Sigmoid colon (tissue), 7 donors: Measurements from ENCODE around the gene RASSF1. TPM values are rescaled to one million over a fixed set of nuclear protein-coding genes. Genes with fewer than 3 reads are reported as not detected.

Source experiments
- DNase-seq: peaks from one replicate; pipeline ENCODE4 v3.0.0-alpha.2; 2019
- H3K27ac ChIP-seq, 4 donors: fragments of 200-600 bp; sonication (generic); one replicate each; pipeline ENCODE4 v1.5.1; 2016 to 2019; ENCODE audit warnings: mild to moderate bottlenecking in 1 of 4
- H3K27me3 ChIP-seq, 3 donors: fragments of 200-600 bp; sonication (generic); one replicate each; pipeline ENCODE4 v1.5.1; 2019; ENCODE audit warnings: mild to moderate bottlenecking in 1 of 3
- H3K36me3 ChIP-seq, 4 donors: fragments of 200-600 bp; sonication (generic); one replicate each; pipeline ENCODE4 v1.5.1; 2016 to 2019
- H3K4me1 ChIP-seq, 4 donors: fragments of 200-600 bp; sonication (generic); one replicate each; pipeline ENCODE4 v1.5.1; 2017 to 2019
- H3K4me3 ChIP-seq, 4 donors: fragments of 200-600 bp; sonication (generic); one replicate each; pipeline ENCODE4 v1.5.1; 2017 to 2019; ENCODE audit warnings: mild to moderate bottlenecking in 2 of 4, moderate library complexity in 1 of 4
- H3K9me3 ChIP-seq, 4 donors: fragments of 200-600 bp in 3 of 4; sonication (generic) in 3 of 4; one replicate each; pipeline versions ENCODE4 v1.5.1 to v1.6.1; 2013 to 2019
- EP300 ChIP-seq, 4 donors: sonication (generic); formaldehyde crosslinking; IDR thresholded peaks; one replicate each; pipeline ENCODE4 v1.6.1; 2017; ENCODE audit warnings: antibody characterized with exemption in 4 of 4
- POLR2A ChIP-seq, 2 donors: fragments of 450-650 bp; IDR thresholded peaks; one replicate each; pipeline ENCODE4 v1.6.1; 2016; ENCODE audit warnings: antibody characterized with exemption in 2 of 2, mild to moderate bottlenecking in 2 of 2, moderate library complexity in 2 of 2
- POLR2AphosphoS5 ChIP-seq, 4 donors: sonication (generic); formaldehyde crosslinking; IDR thresholded peaks; one replicate each; pipeline ENCODE4 v1.6.1; 2017; ENCODE audit warnings: antibody characterized with exemption in 4 of 4
- WGBS, 2 donors: extraction: QIAGEN DNeasy Blood & Tissue Kit; methylation state at CpG; one replicate each; pipeline ENCODE4 v1.1.7; 2013; 5-methylcytosine and 5-hydroxymethylcytosine counted together
- intact Hi-C: fragments of 100-400 bp; cut with DNase I; formaldehyde crosslinking; loops from one replicate; pipeline ENCODE4 v1.15.1; 2023
- polyA plus RNA-seq, 3 donors: library from polyadenylated mRNA; stranded (reverse); fragments of 200-250 nt; gene quantifications; one replicate each; pipeline ENCODE4 v1.2.3, GENCODE V29; 2013
- total RNA-seq, 4 donors: library from RNA; depleted of rRNA; stranded (reverse); fragments of >200 nt; gene quantifications; one replicate each; pipeline ENCODE4 v1.1.0, GENCODE V29; 2016
- TF ChIP-seq, protein P1 (sequence below), 4 experiments: fragments of 450-650 bp in 3 of 4; fragments of 200-600 bp in 1 of 4; IDR thresholded peaks; one replicate each; pipeline ENCODE4 v1.5.1; 2016 to 2019; ENCODE audit warnings: antibody characterized with exemption in 4 of 4, mild to moderate bottlenecking in 3 of 4, moderate library complexity in 2 of 4
- donor health status: healthy with polysubstance abuse.
- donor health status: Bipolar disorder and iron deficiency.
- donor health status: healthy.

RASSF1 gene
- total and polyA plus RNA-seq, 7 donors, result 16.4 to 41.7 (median 27.7) TPM

GRCh38 chr3:50374363-50375257, 34.0 kb upstream of the RASSF1 start:
- H3K9me3 ChIP-seq, result no peaks in the 10 kb centered on the region
- 76 to 77% methylated on average over 22 of the region's 22 CpGs for WGBS, 2 donors

DNA sequence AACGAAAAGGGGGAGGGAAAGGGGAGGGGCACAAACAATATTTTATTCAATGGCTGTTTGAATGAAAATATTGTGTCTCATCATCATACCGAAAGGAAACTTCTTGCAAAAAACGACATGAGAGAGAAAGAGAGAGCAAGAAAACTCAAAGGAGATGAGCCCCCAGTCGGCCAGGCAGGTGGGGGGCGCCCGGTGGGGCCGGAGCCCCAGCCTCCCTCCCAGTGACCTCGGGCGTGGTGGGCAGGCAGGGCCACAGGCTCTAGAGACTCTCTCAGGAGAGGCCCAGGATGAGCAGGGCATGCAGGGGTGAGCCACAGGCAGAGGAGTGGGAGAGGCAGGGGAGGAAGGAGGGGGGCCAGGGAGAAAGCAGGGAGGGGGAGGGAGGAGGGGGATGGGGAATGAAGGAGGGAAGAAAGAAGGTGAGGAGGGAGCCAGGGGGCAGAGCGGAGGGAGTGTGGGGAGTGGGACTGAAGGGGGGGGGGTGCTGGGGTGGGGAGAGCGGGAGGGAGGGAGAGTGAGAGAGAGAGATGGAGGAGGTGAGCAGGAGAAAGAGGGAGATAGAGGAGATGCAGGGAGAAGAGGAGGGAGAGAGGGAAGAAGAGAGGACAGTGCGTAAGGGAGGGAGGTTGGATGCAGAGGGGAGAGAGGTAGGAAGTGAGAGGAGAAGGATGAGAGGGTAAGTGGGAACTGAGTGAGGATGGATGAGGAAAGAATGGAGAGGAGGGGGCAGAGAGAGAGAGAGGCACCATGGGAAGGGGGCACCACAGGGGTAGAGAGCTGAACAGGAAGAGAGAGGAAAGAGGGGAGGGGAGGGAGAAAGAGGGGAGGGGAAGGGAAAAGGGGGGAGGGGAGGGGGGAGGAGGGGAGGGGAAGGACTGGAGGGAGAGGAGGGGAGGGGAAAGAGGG, 32.8 kb upstream of the RASSF1 start:
- H3K4me3 ChIP-seq, result no peak overlapping the region
- no peaks in the 10 kb centered on the region for H3K36me3 ChIP-seq
- TF ChIP-seq, protein P1, sequence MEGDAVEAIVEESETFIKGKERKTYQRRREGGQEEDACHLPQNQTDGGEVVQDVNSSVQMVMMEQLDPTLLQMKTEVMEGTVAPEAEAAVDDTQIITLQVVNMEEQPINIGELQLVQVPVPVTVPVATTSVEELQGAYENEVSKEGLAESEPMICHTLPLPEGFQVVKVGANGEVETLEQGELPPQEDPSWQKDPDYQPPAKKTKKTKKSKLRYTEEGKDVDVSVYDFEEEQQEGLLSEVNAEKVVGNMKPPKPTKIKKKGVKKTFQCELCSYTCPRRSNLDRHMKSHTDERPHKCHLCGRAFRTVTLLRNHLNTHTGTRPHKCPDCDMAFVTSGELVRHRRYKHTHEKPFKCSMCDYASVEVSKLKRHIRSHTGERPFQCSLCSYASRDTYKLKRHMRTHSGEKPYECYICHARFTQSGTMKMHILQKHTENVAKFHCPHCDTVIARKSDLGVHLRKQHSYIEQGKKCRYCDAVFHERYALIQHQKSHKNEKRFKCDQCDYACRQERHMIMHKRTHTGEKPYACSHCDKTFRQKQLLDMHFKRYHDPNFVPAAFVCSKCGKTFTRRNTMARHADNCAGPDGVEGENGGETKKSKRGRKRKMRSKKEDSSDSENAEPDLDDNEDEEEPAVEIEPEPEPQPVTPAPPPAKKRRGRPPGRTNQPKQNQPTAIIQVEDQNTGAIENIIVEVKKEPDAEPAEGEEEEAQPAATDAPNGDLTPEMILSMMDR (IDR thresholded peaks at IDR 0.05), result no peak
- TF ChIP-seq EP300 (IDR thresholded peaks at IDR 0.05) (no peak), POLR2A (IDR thresholded peaks at IDR 0.05) (no peak), POLR2AphosphoS5 (IDR thresholded peaks at IDR 0.05) (no peak)
- H3K27me3 ChIP-seq, result peaks cover 0 to 42% (median 12%) of the 10 kb centered on the region in 3 donors
- intact Hi-C loops, result no loop called here
- H3K4me1 ChIP-seq, result no peaks in the 10 kb centered on the region
- no peaks in the 10 kb centered on the region for H3K9me3 ChIP-seq
- DNase-seq, result no peak
- no peak overlapping the region for H3K27ac ChIP-seq
- 61 to 64% methylated on average over 12 of the region's 12 CpGs for WGBS, 2 donors

More at GRCh38 chr3:50374363-50375257, 34.0 kb upstream of the RASSF1 start:
- Histone ChIP-seq H3K36me3 (no peaks in the 10 kb centered on the region), H3K27ac (no peak overlapping the region), H3K4me3 (no peak overlapping the region), H3K27me3 (peaks cover 0 to 33% (median 9%) of the 10 kb centered on the region in 3 donors), H3K4me1 (no peaks in the 10 kb centered on the region)
- DNase-seq, result no peak
- intact Hi-C loops, result no loop called here
- no peak for TF ChIP-seq POLR2A (IDR thresholded peaks at IDR 0.05)

DNA sequence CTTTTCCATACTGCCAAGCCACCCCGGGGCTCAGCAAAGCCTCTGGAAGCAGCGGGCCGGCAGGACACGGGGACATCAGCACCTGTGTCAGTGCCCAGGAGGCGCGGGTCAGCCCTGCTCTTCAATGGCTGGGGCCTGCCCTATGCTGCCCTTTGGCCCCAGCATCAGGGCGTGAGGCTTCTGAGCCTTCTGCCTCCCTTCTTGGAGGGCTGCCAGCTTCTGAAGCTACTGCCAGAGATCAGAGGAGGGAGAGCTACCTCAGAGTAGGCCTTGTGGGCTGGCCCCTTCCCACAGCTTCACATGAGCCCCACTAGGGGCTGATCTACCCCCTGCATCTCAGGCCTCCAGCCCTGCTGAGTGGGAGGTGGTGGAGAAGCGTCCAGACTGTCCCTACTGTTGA, 31.7 kb upstream of the RASSF1 start:
- H3K27ac ChIP-seq, result no peak overlapping the region
- no peaks in the 10 kb centered on the region for H3K9me3 ChIP-seq
- no peaks in the 10 kb centered on the region for H3K36me3 ChIP-seq
- no peaks in the 10 kb centered on the region for H3K4me1 ChIP-seq
- intact Hi-C loops, result no loop called here
- no peak for TF ChIP-seq POLR2AphosphoS5 (IDR thresholded peaks at IDR 0.05)
- TF ChIP-seq POLR2A (IDR thresholded peaks at IDR 0.05), result no peak
- TF ChIP-seq, protein P1 (IDR thresholded peaks at IDR 0.05), result no peak
- no peak for TF ChIP-seq EP300 (IDR thresholded peaks at IDR 0.05)
- peaks cover 0 to 42% (median 12%) of the 10 kb centered on the region in 3 donors for H3K27me3 ChIP-seq
- no peak for DNase-seq
- no peak overlapping the region for H3K4me3 ChIP-seq
- WGBS, 2 donors, result 20 to 58% methylated on average over 8 of the region's 8 CpGs

- Histone ChIP-seq H3K4me3 (no peak overlapping the region), H3K27me3 (peaks cover 0 to 42% (median 12%) of the 10 kb centered on the region in 3 donors), H3K36me3 (no peaks in the 10 kb centered on the region), H3K9me3 (no peaks in the 10 kb centered on the region), H3K4me1 (no peaks in the 10 kb centered on the region), H3K27ac (no peak overlapping the region)
- TF ChIP-seq, protein P1 (IDR thresholded peaks at IDR 0.05), result no peak
- TF ChIP-seq EP300 (IDR thresholded peaks at IDR 0.05) (no peak), POLR2A (IDR thresholded peaks at IDR 0.05) (no peak), POLR2AphosphoS5 (IDR thresholded peaks at IDR 0.05) (no peak)
- DNase-seq, result no peak
- 70 to 90% methylated on average over 3 of the region's 3 CpGs for WGBS, 2 donors
- intact Hi-C loops, result no loop called here
Observed at GRCh38 chr3:50371133-50371685, 30.6 kb upstream of the RASSF1 start.
